IMR-90 (cell line): ENCODE results near the gene RAB11FIP3.

Experiments
- CEBPB ChIP-seq: IDR thresholded peaks from 2 replicates; pipeline ENCODE4 v1.6.1; 2012; ENCODE audit warnings: low read depth, low read length, improper control_type of control experiment
- CHD1 ChIP-seq: IDR thresholded peaks from 2 replicates; pipeline ENCODE4 v1.6.1; 2012; ENCODE audit warnings: low read depth, low read length, improper control_type of control experiment
- CTCF ChIP-seq: conservative IDR thresholded peaks from 2 replicates; pipeline ENCODE4 v1.5.1; 2012; ENCODE audit warnings: mild to moderate bottlenecking, low read depth, low read length, improper control_type of control experiment
- ELK1 ChIP-seq: fragments of 150-350 bp; IDR thresholded peaks from 2 replicates; pipeline ENCODE4 v1.6.1; 2016; ENCODE audit warnings: low read depth, mild to moderate bottlenecking, low read length, moderate library complexity, borderline replicate concordance
- POLR2A ChIP-seq: IDR thresholded peaks from 2 replicates; pipeline ENCODE4 v1.6.1; 2012; ENCODE audit warnings: mild to moderate bottlenecking, low read depth, low read length
- RFX5 ChIP-seq: IDR thresholded peaks from 2 replicates; pipeline ENCODE4 v1.8.0; 2012; ENCODE audit warnings: low read depth, mild to moderate bottlenecking, low read length, moderate library complexity
- SMC3 ChIP-seq: fragments of 150-350 bp; IDR thresholded peaks from 2 replicates; pipeline ENCODE4 v1.6.1; 2016; ENCODE audit warnings: low read depth, mild to moderate bottlenecking, antibody characterized with exemption, low read length, moderate library complexity
- USF2 ChIP-seq: fragments of 150-350 bp; IDR thresholded peaks from 2 replicates; pipeline ENCODE4 v1.6.1; 2017; ENCODE audit warnings: mild to moderate bottlenecking, antibody characterized with exemption, low read length, low read depth

GRCh38 chr16:519425-519824, 94.0 kb downstream of the RAB11FIP3 start:
- no peak for TF ChIP-seq USF2
- TF ChIP-seq CTCF, result no peak
- TF ChIP-seq POLR2A, result no peak
- no peak for TF ChIP-seq RFX5
- TF ChIP-seq CEBPB, result no peak
- TF ChIP-seq ELK1, result no peak
- TF ChIP-seq CHD1, result no peak
- TF ChIP-seq SMC3, result no peak
